ENCODE measurements around the gene NFASC. TPM values are rescaled to one million over a fixed set of nuclear protein-coding genes. Genes with fewer than 3 reads are reported as not detected.

Gene NFASC
- polyA plus RNA-seq, 3 donors = 2.1 to 9.6 (median 2.2) TPM

DNA sequence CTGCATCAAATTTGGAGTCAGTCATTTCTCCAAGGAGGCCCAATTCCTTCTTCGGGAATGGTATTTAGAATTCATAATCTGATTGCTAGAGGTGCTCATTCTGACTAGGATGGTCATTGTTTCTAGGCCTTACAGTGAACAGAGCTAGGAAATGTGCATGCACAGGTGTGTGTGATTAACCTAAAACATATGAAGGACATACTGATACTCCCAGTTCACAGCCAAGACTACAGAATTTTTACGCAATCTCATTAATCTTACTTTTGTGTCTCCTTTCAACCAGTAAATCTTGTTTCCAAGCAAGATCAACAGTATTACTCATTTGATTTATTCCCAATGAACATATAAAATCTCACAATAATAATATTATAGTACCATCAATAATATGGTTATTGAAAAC lies 47.1 kb downstream of the NFASC start:
- H3K27ac ChIP-seq (ENCODE audit: low read depth, low read length) = no peak overlapping the region
- WGBS, 3 donors = 97 to 98% (median 98%) methylated on average over 2 of the region's 2 CpGs

GRCh38 chr1:204920511-204920910 lies 49.8 kb downstream of the NFASC start:
- H3K27ac ChIP-seq (ENCODE audit: low read depth, low read length) = no peak overlapping the region
- WGBS, 3 donors = 56 to 63% (median 60%) methylated on average over 3 of the region's 3 CpGs

GRCh38 chr1:204920967-204921366 lies 50.3 kb downstream of the NFASC start:
- 81 to 93% (median 87%) methylated on average over 7 of the region's 7 CpGs for WGBS, 3 donors
- H3K27ac ChIP-seq (ENCODE audit: low read depth, low read length) = no peak overlapping the region

DNA sequence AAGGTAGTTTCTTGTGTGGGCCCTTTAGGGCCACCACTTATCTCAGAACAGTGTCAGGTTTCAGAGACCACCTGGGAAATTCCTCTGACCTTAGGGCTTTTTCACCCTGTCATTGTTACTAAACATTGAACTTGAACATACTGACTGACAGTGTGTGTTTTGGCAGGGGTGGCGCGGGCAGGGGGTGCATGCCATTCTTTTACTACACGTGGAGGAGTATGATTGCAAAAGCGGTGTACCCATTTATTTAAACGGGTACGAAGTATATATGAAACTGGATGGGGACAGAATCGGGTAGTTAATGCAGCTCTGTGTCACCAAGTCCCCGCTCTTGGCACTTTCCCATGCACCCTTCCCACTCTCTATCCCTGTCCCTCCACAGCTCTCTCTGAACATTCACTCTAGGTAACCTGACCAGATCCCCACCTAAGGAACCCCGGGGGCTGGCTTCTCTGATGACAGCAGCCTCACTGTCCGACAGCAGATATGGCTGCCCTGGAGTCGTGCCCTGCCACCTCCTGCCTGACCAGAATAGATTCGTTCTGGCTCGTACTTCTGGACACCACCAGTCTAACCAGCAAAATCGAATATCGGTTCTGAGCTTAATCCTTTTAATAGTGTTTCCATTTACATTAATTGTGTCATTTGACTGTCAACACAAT lies 51.3 kb downstream of the NFASC start:
- WGBS, 3 donors = 71 to 89% (median 85%) methylated on average over 15 of the region's 15 CpGs
- H3K27ac ChIP-seq (ENCODE audit: low read depth, low read length) = no peak overlapping the region

DNA sequence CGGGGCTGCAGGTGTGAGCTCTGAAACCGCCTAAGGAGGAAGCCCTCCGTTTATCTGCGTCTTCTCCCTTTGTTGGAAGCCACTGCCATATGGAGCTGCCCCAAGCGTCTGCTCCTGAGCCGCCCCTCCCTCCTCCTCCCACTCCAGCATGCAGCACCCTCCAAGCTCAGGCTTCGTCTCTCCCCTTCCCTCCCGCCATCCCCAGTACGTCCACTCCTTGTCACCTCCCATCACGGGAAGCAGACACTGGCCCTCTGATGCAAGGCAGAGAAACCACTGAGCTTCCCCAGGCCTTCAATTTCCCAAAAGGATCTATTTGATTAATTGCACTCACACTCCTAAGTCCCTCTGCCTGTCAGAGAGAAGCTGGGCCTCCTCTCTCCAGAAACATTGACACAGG lies 52.5 kb downstream of the NFASC start:
- no peak overlapping the region for H3K27ac ChIP-seq (ENCODE audit: low read depth, low read length)
- WGBS, 3 donors = 58 to 75% (median 67%) methylated on average over 10 of the region's 10 CpGs

GRCh38 chr1:204923626-204924012 lies 53.0 kb downstream of the NFASC start:
- WGBS, 3 donors = 67 to 71% (median 70%) methylated on average over 4 of the region's 4 CpGs
- no peak overlapping the region for H3K27ac ChIP-seq (ENCODE audit: low read depth, low read length)

DNA sequence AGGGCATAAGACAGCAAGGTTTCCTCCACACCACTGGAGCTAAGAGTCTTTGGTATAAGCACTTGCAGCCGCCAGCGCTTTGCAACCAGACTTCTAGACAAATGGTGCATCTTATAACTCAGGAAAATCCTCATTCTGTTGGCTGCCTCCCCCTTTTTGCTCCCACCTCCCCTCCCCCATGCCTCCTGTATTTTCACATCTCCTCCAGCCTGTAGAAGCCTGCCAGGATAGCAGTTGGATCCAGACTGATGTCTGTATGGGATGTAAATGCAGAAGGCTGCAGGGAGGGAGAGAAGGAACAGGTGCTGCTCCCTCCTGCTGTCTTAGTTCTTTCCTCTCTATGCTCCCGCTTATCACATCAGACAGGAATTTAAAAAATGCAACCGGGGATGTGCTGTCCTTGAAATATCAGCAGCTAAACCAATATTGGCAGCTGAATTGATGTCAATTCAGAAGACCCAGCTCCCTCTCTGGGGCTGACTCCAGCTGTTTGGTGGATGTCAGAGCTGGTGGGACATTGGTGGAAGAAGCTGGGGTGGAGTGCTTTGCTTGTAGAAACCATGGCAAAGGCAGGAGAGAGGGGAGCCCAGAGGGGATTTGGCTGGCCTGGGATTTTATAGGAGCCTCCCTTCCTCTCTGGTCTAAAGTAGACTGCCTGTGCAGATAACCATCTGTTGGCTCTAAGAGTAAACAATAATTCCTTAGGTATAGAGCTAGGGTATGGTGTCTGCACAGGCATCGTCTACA lies 53.5 kb downstream of the NFASC start:
- H3K27ac ChIP-seq (ENCODE audit: low read depth, low read length) = no peak overlapping the region

DNA sequence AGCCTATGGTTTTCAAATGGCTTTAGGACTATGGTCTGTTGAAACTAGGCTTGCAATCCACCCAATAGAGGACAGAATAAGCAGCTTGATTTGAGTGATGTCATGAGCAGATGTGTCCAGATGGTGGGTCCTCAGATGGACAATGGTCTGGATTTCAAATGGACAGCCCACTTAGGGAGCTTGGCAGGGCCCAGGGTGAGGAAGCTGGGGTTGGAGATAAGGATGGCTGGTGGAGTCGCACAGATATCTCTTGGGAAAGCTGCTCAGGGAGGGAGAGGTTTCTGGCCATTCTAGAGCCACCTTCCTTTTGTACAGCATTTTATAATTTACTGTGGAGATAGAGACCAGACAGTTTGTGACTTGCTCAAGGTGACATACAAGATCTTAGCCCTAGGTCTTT lies 55.0 kb downstream of the NFASC start:
- whole genome bisulfite sequencing, 3 donors = 36 to 79% (median 59%) methylated on average over 1 of the region's 1 CpG
- H3K27ac ChIP-seq (ENCODE audit: low read depth, low read length) = no peak overlapping the region

More for the DNA sequence above, 53.5 kb downstream of the NFASC start:
- WGBS, 3 donors = 60 to 66% (median 60%) methylated on average over 5 of the region's 5 CpGs

GRCh38 chr1:204927673-204928641 lies 57.3 kb downstream of the NFASC start:
- WGBS, 3 donors = 50 to 67% (median 63%) methylated on average over 11 of the region's 11 CpGs
- no peak overlapping the region for H3K27ac ChIP-seq (ENCODE audit: low read depth, low read length)

DNA sequence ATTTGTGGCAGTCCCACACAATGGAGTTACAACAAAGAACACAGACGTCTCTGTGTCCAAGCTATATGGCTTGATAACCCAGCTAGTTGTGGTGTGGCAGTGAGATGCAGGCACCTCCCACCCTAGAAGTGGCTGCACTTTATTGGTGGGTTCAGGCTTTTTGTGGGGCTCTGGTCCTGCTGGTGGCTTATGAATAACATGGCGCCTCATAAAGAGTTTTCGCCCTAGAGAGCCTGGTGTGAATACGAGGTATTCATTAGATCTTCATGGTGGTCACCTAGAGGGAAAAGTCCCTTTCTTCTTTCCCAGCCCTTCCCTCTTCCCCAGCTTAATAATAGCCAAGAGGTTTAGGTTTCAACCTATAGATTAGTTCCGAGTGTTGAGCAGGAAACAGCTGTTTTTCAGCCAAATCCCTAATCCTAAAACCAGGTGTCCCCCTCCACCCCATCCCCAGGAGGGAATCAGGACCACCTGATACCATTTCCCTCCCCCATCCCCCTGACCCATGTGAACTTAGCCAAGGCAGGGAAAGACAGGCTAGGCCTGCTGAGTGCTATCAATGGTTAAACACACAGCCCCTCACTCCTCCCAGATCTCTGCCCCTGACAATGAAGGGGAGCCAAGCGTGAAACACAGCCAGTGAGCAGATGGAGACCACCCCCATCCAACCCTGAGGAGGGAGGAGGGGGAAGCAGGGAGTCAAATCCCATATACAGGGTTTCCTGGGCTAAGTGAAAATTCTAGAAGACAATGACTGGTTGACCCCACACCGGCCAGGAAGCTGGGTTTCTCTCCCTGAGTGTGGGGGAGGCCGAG lies 58.2 kb downstream of the NFASC start:
- H3K27ac ChIP-seq (ENCODE audit: low read depth, low read length) = no peak overlapping the region
- WGBS, 3 donors = 74 to 78% (median 75%) methylated on average over 8 of the region's 8 CpGs

- H3K27ac ChIP-seq (ENCODE audit: low read depth, low read length) = no peak overlapping the region
- WGBS, 3 donors = 70 to 77% (median 74%) methylated on average over 6 of the region's 6 CpGs
These were observed 59.0 kb downstream of the NFASC start for GRCh38 chr1:204929487-204930154.

DNA sequence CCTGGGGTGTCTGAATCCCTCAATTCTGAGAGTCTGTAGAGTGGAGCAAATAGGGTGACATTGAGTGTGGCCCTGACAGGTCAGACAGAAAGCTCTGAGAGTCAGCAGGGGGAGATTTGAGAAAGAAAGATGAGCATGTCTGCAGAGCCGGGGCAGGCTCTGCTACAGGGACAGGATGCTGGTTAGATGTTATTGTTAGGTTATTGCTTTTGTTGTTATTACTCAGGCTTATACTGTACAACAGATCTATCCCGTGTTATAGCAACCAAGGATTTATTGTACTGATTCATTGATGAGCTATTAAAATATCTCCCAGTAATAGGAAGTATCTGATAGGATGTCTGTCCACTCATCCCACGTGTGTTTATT lies 59.5 kb downstream of the NFASC start:
- H3K27ac ChIP-seq (ENCODE audit: low read depth, low read length) = no peak overlapping the region
- 73 to 89% (median 86%) methylated on average over 3 of the region's 3 CpGs for WGBS, 3 donors

DNA sequence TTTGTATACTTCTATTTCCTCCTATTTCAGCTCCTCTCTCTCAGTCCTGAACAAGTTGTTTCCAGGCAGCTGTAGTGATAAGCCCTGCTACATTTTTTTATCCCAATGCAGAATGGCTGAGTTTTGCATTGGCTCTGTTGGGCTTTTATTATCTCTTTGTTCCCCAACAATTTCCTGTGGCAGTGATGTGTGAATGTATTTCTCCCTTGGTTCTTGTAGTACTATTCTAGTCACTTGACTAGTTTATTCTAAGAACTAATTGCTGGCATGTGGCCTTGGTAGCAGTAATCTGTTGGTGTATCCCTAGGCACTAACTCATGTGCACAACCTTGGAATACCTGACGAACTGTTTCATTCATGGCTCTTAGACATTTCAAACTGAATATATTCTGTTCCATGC lies 60.7 kb downstream of the NFASC start:
- H3K27ac ChIP-seq (ENCODE audit: low read depth, low read length) = no peak overlapping the region
- 52 to 88% (median 80%) methylated on average over 1 of the region's 1 CpG for WGBS, 3 donors

GRCh38 chr1:204931768-204932572 lies 61.3 kb downstream of the NFASC start:
- WGBS, 3 donors = 79 to 91% (median 83%) methylated on average over 7 of the region's 7 CpGs
- no peak overlapping the region for H3K27ac ChIP-seq (ENCODE audit: low read depth, low read length)

DNA sequence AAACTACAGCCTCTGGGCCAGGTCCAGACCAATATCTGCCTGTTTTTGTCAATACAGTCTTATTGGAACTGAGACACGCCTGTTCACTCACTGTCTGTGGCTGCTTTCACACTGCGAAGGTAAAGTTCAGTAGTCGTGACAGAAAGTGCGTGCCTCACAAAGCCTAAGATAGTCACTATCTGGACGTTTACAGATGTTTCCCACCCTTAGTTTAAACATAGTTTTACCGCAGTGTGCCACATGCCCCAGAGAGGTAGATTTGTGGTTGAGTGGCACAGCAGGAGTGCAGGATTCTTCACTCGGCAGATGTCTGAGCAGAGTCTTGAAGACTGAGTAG lies 61.9 kb downstream of the NFASC start:
- 54 to 82% (median 77%) methylated on average over 7 of the region's 7 CpGs for WGBS, 3 donors

DNA sequence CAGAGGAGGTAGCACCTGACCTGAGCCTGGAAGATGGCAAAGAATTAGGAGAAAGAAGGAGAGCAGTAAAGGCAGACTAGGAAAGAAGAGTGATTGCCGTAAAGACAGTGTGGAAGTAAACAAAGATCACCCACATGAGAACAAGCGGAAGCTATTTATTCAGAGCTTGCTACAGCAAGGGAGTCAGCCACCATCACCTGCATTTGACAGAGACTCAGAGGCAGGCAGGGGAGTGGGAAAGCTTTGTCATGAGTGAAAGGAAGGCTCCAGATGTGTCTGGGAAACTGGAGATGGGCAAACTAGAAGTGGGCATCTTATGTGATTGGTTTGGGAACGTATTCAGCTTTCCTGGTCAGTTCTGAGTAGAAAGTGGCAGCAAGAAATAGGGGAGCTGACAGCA lies 64.5 kb downstream of the NFASC start:
- 56 to 82% (median 79%) methylated on average over 3 of the region's 3 CpGs for WGBS, 3 donors

More for the DNA sequence above, 61.9 kb downstream of the NFASC start:
- no peak overlapping the region for H3K27ac ChIP-seq (ENCODE audit: low read depth, low read length)

GRCh38 chr1:204936765-204937164 lies 66.1 kb downstream of the NFASC start:
- no peak overlapping the region for H3K27ac ChIP-seq (ENCODE audit: low read depth, low read length)
- 64 to 72% (median 71%) methylated on average over 4 of the region's 4 CpGs for WGBS, 3 donors

More for the DNA sequence above, 64.5 kb downstream of the NFASC start:
- H3K27ac ChIP-seq (ENCODE audit: low read depth, low read length) = no peak overlapping the region
